Midbrain (tissue), 1 donor: ENCODE results near the gene LAMA5.

Experiments used
- DNase-seq: peaks from one replicate; lab custom pipeline; 2025; lab: John Stamatoyannopoulos, UW

The LAMA5 gene

DNA sequence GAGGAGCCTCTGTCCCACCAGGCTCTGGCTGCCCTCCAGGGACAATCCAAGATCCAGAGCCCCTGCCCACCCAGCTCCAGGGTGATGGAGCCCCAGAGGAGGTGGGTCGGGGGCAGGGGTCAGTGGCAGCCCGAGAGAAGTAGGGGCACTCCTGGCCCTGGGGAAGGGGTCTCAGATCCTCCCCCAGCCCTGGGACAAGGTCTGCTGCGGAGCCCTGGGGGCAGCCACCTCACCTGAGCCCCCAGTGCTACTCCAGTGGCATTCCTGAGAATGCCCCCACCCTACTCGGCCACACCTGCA lies 2.7 kb upstream of the LAMA5 start:
- DNase-seq, result no peak

DNA sequence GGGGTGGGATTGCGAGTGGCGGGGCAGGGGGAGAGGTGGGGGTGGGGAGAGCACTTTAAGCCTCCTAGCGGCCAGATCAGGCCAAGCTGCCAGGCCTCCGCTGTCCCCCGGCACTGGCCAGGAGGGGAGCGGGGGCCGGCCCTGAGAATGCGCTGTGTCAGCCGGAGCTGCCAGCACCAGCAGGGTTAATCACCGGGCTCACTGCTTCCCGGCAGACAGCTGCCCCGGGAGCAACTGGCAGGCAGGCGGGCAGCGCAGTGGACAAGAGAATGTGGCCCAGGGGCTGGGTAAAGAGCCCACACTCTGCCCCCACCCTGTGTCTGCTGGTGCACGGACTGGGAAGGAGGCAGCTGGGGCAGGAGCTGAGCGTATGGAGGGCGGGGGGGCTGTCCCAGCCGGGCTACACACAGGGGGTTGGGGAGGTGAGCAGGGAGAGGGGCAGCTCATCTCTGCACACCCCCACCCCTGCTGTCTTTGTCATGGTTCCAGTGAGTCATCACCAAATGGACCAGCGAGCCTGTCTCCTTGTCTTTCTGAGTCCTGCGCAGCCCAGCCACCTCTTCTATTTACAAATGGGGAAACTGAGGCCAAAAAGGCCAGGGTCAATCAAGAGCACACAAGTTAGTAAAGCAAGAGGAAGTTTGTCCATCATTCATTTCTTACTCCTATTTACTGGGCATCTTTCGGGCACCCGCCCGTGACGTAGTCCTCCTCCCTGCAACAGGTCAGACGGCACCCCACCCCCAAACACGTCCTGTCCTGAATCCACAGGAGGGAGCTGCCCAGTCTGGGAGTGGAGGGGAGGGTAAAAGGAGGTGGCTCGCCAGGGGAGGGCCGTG lies 2.1 kb upstream of the LAMA5 start:
- DNase-seq, result peak; percentile 29

DNA sequence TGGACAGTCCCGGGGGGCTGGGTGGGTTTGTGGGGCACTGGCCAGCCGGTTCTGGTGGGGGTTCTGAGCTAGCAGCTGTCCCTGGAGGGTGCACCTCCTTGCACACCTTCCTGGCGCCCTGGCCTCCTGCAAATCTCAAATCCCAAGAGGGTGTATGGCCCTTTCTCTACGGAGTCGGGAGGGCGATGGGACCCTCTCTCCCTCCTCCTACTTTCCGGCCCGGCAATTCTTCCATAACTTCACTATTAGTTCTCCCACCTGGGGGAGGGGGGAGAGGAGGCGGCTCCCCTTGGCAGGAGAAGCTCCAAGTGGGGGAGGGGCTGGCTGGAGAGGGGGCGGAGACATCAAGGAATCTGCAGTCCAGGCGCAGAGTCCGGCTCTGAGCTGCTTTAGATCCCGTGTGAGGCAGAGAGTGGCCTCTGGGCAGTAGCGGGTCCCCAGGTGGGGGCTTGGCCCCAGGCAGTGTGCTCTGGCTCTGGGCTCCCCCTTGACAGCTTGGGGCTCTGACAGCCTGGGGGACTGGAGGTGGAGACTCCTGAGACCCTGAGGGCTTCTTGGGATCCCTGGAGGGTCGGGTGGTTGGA lies 1.4 kb upstream of the LAMA5 start:
- no peak for DNase-seq

DNA sequence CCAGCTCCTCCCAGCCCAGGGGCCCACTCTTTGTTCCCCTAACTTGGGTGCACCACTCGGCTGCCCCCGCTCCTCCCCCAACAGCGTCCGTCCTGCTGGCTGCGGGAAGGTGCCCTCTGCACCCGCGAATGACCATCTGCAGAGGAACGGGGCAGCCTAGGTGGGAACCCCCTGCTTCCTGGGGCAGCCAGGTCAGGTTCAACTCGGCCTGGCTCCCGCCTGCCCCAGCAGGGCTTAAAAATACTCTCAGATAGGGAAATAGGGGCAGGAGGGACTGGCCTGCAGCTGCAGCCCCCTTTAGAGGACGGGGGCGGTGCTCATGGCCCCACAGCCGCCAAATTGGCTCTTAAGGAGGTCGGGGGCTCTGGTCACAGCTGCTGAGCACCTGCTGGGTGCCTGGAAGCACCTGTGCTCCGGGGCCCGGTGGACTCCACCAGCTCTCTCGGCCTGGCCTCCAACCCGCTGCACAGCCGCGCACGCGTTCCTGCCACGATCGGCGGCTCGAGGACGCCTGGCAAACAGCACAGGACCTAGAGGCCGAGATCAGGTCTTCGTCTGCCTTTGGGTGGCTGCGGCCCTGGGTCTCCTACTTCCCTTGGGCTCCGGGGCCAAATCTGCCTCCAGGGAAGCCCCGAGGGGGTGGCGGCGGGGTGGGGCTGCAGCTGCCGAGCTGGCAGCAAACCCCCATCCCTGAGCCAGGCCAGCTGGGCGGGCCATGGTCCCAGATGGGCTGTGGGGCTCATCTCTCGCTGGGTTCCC lies 700 bp upstream of the LAMA5 start:
- DNase-seq, result no peak

DNA sequence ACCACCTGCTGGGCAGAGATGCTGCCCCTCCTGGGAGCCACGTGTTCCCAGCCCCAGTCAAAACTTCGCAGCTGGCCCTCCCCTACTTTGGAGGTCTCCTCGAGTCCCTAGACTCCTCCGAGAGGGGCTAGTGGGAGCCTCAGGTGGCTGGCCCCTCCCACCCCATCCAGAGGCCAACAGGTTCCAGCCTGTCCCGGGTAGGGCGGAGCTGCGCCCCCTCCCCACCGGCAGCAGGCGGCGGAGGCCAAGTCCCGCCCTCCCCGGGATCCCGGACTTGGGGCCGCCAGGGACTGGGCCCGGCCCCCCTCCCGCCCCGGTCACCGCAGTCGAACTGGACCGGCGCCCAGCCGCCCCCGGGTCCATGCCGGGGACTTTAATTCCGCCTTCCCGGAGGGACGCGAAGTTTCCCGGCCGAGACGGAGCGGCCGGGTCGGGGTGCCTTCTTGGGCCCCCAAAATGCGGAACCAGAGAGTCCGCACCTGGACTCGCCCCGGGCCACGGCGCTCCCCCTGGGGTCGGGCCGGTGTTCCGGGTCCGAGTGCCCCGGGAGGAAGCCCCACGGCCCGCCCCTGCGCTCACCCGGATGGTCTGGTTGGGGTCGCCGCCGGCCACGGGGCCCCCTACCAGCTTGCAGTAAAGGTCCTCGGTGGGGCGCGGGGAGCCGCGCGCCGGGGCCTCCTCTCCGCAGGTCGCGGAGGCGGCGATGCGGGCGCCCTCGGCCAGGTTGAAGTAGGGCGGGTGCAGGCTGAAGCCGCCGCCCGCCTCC lies 559 bp downstream of the LAMA5 start:
- no peak for DNase-seq

DNA sequence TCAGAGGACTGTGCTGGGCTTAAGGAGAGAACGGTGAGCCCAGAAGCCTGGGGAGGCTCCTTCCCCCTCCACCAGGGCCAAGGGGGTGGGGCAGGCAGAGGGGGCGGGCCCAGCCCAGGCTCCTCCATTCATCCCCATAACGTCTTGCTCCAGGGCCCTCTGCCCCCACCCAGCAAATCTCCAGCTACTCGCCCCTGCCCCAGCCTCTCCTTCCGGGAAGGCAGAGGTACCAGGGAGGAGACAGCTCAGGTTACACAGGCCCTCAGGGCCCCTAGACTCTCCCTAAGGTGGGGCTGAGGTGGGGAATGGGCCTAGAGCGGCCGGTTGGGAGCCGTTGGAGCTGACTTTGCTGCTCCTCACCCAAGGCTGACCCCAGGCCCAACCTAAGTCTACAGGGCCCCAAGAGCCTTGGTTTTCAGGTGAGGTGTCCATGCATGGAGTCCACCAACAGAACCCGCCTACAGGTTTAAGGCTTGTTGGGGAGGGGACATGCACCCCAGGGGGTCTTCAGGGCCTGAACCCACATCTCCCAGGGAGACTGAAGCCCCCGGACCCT lies 1.2 kb downstream of the LAMA5 start:
- DNase-seq, result no peak

DNA sequence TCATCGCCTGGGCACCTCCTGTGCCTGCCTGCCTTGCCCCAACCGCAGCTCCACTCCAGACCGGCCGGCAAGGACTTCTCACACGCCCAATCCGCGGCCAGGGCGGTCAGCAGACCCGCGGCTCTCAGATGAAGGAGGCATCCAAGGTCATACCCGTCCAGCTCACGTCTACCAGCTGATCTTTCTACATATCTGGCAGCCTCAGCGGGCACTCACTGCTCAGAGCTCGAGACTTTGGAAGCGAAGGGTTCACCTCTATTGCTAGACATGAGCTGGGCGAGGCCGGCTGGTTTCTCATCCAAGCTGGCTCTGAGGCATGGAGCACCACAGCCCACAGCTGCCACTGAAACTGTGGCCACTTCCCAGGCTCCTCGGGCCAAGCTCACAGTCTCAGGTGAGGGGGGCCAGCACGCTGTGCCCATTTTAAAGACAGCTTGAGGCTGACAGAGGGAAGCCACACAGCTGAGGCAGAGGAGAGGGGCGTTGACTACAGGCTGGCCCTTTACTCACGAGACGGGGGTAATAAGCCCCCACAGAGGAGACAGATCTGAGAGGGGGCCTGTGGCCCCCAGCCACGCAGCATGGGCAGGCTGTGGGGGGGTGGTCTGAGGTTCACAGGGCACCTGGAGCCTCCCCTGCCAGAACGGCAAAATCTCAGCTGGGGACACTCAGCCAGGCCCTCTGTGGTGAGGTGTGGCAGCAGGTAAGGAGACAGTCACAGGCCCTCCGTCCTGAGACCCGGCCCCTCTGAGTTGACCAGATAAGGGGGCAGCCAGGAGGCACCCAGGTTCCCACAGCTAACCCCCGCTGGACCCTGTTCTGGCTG lies 2.0 kb downstream of the LAMA5 start:
- no peak for DNase-seq

DNA sequence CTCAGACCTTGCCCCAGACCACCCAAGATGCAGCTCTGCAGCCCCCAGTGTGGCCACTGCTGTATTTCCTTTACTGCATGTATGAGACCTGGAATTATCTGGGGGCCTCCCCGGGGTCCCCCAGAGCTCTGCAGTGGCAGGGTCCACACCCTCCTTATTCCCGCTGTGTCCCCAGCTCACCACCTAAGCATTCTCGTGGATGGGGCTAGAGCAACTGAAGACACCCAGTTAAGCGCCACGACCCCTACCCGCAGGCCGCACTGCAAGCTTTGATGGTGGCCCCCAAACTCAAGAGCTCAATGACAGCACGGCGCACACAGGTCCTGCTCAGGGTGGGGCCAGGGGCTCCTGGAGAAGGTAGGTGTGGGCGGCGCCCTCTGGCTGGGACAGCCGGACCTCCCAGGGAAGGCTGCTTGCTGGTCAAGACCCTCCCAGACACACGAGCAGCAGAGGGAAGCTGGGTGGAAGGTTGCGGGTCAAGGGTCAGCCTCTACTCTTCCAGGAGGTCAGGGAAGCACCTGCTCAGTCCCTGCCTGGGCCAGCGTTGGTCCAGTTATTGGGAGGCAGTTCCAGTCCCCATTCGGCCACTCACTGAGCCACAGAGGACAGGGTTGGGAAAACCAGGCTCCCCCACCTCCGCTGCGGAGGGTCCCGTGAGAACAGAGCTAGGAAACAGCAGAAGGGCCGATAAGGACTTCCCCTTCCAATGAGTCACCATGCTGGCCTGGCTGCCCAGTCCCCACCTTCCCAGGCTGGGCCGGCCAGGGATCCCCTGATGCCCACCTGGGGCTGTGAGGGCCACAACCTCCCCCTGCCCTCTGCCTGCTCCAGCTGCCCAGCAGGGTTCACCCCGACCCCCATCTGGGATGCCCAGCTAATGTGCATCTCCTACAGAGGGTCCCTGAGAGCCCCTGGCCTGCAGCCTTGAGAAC lies 2.9 kb downstream of the LAMA5 start:
- DNase-seq, result no peak

DNA sequence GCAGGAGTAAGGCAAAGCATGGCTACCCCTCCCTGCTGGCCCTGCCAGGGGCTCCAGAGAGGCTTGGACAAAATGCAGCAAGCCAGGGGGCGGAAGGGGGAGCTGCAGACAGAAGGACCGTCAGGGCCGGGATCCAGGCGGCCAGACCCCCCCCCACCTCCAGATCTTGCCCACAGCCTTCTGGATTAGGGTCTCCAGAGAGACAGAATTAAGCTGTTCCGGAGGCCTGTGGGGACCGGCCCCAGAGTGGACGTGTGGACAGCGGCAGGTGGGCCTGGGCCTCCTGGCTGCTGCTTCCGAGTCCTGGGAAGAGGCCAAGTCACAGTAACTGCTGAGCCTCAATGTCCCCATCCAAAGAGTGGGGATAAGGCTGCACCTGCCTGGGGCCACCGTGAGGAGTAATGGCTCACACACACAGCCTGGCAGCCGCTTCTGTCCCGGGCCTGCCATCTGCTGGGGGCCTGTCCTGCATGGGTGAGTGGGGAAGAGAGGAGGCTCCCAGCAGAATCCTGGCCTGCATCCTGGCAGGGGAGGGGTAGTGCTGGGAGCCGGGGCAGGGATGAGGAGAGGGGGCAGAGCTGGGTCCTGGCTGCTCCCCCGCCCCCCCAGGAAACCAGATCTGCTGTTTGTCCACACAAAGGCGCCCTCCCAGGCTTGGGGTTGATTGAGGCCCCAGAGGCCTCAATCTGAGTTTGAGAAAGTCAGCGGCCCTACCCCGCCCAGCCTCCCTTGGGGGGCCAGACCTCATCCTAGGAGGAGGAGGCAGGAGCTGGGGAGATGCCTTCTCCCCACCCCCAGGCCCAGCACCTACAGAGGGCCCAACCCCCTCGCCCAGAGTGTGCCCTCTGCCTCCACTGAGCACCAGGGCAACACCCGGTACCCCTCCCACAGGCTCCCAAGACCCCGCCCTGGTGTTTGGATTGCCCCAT lies 3.9 kb downstream of the LAMA5 start:
- no peak for DNase-seq

DNA sequence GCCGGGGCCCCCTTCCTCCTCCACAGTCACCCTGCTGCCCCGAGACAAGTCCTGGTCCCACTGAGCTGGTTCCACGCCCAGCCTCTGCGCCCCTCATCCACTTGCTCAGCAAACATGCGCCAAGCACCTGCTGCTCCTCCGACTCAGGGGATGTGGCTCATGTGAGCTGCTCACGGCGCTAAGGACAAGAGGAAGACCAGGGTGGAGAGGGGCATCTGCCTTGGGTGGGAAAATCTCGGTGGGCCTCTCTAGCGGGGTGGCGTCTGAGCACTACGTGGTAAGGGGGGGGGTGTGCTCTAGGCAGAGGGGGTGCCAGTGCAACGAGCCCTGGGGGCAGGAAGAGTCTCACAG lies 4.5 kb downstream of the LAMA5 start:
- DNase-seq, result no peak

DNA sequence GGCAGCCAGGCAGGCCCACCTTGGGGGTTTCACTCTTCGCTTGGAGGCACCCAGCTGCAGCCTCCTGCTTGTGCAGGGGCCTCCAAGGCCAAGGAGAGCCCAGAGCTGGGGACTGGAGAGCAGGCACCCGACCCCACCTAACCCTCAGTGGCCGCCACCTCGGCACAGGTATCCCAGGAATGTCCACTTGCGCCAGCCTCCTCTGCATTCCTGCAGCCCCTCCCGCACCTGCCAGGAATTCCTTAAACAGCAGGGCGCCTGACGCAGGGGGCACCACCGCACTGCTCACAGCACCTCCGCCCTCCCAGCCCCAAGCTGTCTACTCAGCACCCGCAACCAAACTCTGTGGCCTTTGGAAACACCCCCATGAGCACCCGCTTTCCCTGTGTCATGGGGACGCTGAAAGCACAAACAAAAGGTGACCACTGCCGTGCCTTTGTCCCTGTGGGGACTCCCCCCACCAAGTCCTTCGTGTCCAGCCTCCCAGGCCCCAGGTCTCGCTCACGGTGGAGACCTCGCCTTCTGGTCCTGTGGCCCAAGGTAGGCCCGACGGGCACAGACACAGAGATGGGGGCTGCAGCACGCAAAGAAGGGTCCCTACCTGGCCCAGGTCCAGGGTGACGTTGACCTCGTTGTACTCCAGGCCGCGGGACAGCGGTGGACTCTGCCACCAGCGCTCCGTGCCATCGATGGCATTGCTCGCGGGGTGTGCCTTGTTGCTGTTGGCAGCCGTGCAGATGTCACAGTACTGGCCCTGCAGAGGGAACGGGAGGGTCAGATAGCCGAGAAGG lies 5.1 kb downstream of the LAMA5 start:
- no peak for DNase-seq

DNA sequence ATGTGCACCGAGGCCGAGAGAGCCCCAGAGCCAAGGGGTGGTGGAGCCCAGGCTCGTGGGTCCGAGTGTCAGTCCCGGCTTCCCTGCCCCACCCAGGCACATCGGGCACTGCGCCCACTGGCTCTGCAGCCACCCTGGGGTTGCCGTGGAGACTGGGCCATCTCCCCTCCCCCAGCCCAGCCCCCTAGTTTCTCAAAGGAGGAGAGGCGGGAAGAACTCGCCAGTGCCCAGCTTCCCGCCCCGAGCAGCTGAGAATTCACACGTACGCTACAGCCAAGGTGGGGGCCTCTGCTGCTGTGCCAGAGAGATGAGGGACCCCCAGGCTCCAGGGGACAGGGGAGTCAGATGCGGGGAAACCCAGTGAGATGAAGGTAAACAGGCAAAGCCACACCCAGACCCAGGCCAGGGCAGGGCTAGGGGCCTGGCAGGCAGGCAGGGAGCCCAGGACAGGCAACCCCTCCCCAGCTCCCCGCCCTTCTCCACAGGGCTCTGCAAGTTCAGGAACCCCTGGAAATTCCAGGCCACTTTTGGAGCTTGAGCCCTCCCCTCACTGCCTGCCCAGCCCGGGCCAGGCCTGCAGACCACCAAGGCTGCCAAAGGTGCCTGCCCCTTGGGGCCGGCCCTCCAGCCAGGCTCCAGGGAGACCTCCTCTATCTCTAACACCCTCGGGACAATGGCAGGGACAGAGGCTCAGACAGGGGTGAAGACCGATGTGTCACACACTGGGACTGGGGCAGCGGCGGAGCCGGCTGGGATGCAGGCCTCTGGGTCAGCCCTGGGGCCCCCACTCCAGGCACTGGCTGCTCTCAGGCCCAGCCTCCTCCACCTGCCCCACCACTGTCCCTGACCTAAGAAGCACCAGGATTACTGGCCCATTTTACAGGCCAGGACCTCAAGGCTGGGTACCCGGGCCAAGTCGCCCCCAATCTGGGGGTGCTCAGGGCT lies 6.0 kb downstream of the LAMA5 start:
- no peak for DNase-seq

DNA sequence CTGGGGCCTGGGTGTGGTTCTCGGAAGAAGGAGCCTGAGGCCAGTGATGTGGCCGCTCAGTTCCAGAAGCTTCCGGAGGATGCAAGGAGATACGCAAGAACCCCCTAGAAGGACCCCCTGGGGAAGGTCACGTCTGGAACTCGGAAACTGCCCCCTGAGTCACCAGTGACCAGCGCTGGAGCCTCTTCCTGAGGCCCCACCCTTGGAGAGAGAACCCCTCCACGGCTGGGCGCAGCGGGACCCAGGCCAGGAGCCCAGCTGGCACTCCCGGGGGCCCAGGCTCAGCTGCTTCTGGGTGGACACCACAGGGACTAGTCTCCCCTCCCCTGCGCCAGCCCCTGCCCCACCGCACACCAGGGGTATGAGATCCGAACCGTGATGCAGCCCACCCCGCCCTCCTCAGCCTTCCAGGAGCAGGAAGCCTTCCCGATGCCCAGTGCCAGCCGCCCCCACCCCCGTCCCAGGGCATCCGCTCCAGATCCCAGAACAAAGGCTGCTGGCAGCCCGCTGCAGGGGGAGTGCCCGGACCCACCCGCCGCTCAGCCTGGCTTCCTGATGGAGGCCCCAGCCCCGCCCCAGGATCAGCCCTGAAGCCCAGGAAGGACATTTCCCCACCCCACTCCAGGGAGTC lies 7.5 kb downstream of the LAMA5 start:
- DNase-seq, result no peak

DNA sequence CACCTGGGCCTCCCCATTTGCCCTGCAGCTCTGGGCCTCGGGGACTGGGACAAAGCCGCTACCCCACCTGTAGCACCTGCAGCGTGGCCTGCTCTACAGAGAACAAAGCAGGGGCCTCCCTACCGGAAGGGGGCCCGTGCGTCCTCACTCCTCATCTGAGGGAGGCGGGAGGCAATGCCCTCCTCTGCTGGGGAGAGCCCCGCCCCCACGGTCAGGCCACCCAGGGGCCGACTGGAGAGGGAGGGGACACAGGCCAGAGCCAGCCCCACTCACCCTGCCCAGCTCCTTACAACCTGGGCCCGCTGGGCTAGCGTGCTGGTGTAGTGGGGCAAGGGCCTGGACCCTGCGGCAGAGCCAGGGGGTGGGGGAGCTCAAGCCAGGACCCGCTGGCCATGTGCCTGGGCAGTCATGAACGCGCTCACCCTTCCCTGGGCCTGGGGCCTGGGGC lies 8.0 kb downstream of the LAMA5 start:
- DNase-seq, result no peak

DNA sequence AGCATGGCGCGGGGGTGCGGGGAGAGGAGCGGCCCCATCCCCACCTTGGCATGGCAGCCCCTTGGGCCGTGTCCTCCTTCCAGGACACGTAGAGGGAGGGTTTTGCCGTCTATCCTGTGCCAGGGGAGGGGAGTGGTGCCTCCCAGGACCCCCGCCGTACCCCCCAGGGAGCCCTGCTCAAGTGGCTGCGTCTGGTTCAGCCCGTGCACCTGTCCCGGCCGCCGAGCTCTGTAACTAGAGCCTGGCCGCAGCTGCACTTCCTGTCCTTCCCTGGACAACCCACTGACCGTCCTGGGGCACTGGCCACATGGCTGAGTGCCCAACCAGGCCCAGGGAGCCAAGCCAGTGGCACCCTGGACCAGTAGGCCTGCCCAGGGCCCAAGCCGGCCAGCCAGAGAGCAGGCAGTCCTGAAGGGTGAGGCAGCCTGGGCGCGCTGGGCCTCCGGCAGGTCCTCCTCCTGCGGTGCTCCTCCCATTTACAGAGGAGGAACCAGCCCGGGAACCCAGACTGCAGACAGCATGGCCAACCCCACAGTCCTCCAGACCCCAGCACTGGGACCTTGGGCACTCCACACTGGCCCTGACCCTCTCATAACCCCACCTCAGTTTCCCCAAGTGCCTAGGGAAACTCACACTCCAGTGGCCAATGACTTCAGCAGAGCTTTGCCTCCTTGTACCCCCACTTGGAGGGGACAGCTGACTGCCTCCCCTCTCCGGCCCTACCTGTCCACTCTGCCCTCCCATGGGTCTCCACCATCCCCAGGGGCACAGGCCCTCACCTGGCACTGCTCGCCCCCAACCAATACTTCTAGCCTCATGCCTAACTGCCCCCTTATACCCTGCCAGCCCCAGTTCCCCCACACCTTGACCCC lies 8.7 kb downstream of the LAMA5 start:
- DNase-seq, result no peak

DNA sequence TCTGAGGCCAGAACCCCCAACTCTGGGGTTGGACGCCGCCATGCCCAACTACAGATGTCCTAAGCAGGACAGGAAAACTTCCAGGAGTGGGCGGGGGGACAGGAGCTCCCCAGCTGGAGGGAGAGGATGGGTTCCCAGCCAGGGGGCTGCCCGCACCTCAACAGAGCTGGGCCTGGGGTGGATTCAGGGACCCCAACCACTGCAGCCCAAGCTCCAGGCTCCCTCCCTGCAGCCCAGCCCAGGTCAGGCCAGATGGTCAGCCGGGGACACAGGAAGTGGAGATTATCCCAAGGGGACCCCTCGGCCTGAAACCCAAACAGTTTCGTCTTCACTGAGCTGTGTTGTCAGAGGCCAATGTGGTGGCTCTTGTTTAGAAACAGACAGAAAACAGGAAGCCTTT lies 9.4 kb downstream of the LAMA5 start:
- DNase-seq, result no peak
